ENCODE results near the gene ARHGAP22. TPM values are rescaled to one million over a fixed set of nuclear protein-coding genes. Genes with fewer than 3 reads are reported as not detected.

The ARHGAP22 gene
- total and polyA plus RNA-seq, 2 experiments from 2014 or later: 4.8 to 10.7 TPM

GRCh38 chr10:48598243-48598935, 6.5 kb downstream of the ARHGAP22 start:
- H3K4me3 Mint-ChIP-seq: no peak overlapping the region
- no peaks in the 10 kb centered on the region for H3K9me2 ChIP-seq (ENCODE audit: insufficient read depth)
- H3K79me2 ChIP-seq (replicated peaks; ENCODE audit: insufficient read depth): no peaks in the 10 kb centered on the region; the same call in 1 of the 2 replicates
- H3K36me3 Mint-ChIP-seq (ENCODE audit: low read depth): no peaks in the 10 kb centered on the region
- H3K27ac Mint-ChIP-seq: no peak overlapping the region
- no peaks in the 10 kb centered on the region; the same call in 1 of the 2 replicates for H3K36me3 ChIP-seq (ENCODE audit: insufficient read depth)
- H4K20me1 ChIP-seq (replicated peaks; ENCODE audit: insufficient read depth): no peaks in the 10 kb centered on the region
- no peak overlapping the region for H3K4me3 ChIP-seq
- H3K4me1 Mint-ChIP-seq: peaks cover 21% of the 10 kb centered on the region
- ATAC-seq (no peak), DNase-seq (ENCODE audit: low spot score) (no peak)
- no peak overlapping the region for H3K4me2 ChIP-seq
- peaks cover 4% of the 10 kb centered on the region; the same call in 1 of the 2 replicates for H3K27me3 ChIP-seq (ENCODE audit: insufficient read depth)
- no peak overlapping the region for H2AFZ ChIP-seq
- H3K9me3 Mint-ChIP-seq: no peaks in the 10 kb centered on the region
- no peak overlapping the region for H3K27ac ChIP-seq (ENCODE audit: low read depth)
- TF ChIP-seq ZNF331 (CRISPR knock-in tag; IDR thresholded peaks at IDR 0.05; ENCODE audit: low read depth): no peak
- TF ChIP-seq ETS1 (IDR thresholded peaks at IDR 0.05): no peak
- no peak for TF ChIP-seq NANOG (IDR thresholded peaks at IDR 0.05; ENCODE audit: borderline replicate concordance)
- TF ChIP-seq CREB1 (CRISPR knock-in tag; IDR thresholded peaks at IDR 0.05; ENCODE audit: low read depth): no peak
- TF ChIP-seq JUNB (IDR thresholded peaks at IDR 0.05; ENCODE audit: unreplicated experiment): no peak
- no peak for TF ChIP-seq ZNF462 (CRISPR knock-in tag; IDR thresholded peaks at IDR 0.05)
- TF ChIP-seq EZH2 (IDR thresholded peaks at IDR 0.05; ENCODE audit: low read depth, unreplicated experiment): no peak
- TF ChIP-seq REST (IDR thresholded peaks at IDR 0.05; ENCODE audit: unreplicated experiment): no peak
- no peak for TF ChIP-seq CTCF (conservative IDR thresholded peaks at IDR 0.05; ENCODE audit: low read depth in 2 of 2)
- TF ChIP-seq STAT1 (IDR thresholded peaks at IDR 0.05; ENCODE audit: unreplicated experiment): no peak
- no peak for TF ChIP-seq ZNF114 (CRISPR knock-in tag; IDR thresholded peaks at IDR 0.05)
- no peak for TF ChIP-seq EZH2phosphoT487 (IDR thresholded peaks at IDR 0.05; ENCODE audit: unreplicated experiment)
- TF ChIP-seq POLR2AphosphoS5 (IDR thresholded peaks at IDR 0.05; ENCODE audit: low read depth): no peak
- H3K27me3 Mint-ChIP-seq (ENCODE audit: insufficient read depth, low read depth, poor library complexity): peaks cover 6% of the 10 kb centered on the region
- no peaks in the 10 kb centered on the region for H3F3A ChIP-seq (replicated peaks; ENCODE audit: low read depth)
- peaks cover 12% of the 10 kb centered on the region for H3K4me1 ChIP-seq (ENCODE audit: insufficient read depth)

All from GM23338 (cell line).